H9 (cell line): ENCODE measurements around the gene CDC45. TPM values are rescaled to one million over a fixed set of nuclear protein-coding genes. Genes with fewer than 3 reads are reported as not detected.
A peak's percentile ranks its signal among the peaks of the same experiment; 100 is the strongest.

ENCODE experiments used
- DNase-seq: peaks from one replicate; pipeline ENCODE4 v3.0.0-alpha.2; 2017
- H2AFZ ChIP-seq: one replicate; pipeline ENCODE4 v1.6.1; 2013; ENCODE audit warnings: mild to moderate bottlenecking, low read length, control low read depth, moderate library complexity
- H2AK5ac ChIP-seq: 2 replicates; pipeline ENCODE4 v1.6.1; 2013; ENCODE audit warnings: low read length, control low read depth, mixed read lengths; ENCODE audit not compliant: insufficient read length
- H2BK120ac ChIP-seq: one replicate; pipeline ENCODE4 v1.6.1; 2013; ENCODE audit warnings: low read depth, mild to moderate bottlenecking, low read length, control low read depth, inconsistent platforms; ENCODE audit not compliant: poor library complexity, severe bottlenecking
- H2BK12ac ChIP-seq: 2 replicates; pipeline ENCODE4 v1.6.1; 2013; ENCODE audit warnings: low read length, control low read depth, mixed read lengths, low read depth; ENCODE audit not compliant: insufficient read length
- H2BK15ac ChIP-seq: 2 replicates; pipeline ENCODE4 v1.6.1; 2013; ENCODE audit warnings: low read depth, low read length, control low read depth
- H2BK20ac ChIP-seq: one replicate; pipeline ENCODE4 v1.6.1; 2013; ENCODE audit warnings: low read depth, mild to moderate bottlenecking, low read length, control low read depth, inconsistent platforms; ENCODE audit not compliant: poor library complexity, severe bottlenecking
- H2BK5ac ChIP-seq: 2 replicates; pipeline ENCODE4 v1.6.1; 2013; ENCODE audit warnings: low read length, control low read depth, mixed read lengths; ENCODE audit not compliant: insufficient read length
- H3K14ac ChIP-seq: 2 replicates; pipeline ENCODE4 v1.6.1; 2013; ENCODE audit warnings: low read length, control low read depth; ENCODE audit not compliant: insufficient read depth
- H3K18ac ChIP-seq: 2 replicates; pipeline ENCODE4 v1.6.1; 2013; ENCODE audit warnings: low read depth, mild to moderate bottlenecking, mixed read lengths, low read length, control low read depth; ENCODE audit not compliant: insufficient read length
- H3K23ac ChIP-seq: 2 replicates; pipeline ENCODE4 v1.6.1; 2013; ENCODE audit warnings: low read length, control low read depth, mixed read lengths, low read depth; ENCODE audit not compliant: insufficient read length
- H3K23me2 ChIP-seq: 2 replicates; pipeline ENCODE4 v1.6.1; 2013; ENCODE audit warnings: low read depth, mild to moderate bottlenecking, mixed read lengths, low read length, control low read depth; ENCODE audit not compliant: insufficient read length, poor library complexity, severe bottlenecking
- H3K27ac ChIP-seq: 2 replicates; pipeline ENCODE4 v1.5.1; 2013; ENCODE audit warnings: low read length, control low read depth, mixed read lengths, low read depth; ENCODE audit not compliant: insufficient read length
- H3K27me3 ChIP-seq: 2 replicates; pipeline ENCODE4 v1.6.1; 2013; ENCODE audit warnings: low read length, control low read depth, inconsistent platforms; ENCODE audit not compliant: insufficient read depth
- H3K4ac ChIP-seq: 2 replicates; pipeline ENCODE4 v1.6.1; 2013; ENCODE audit warnings: low read depth, mild to moderate bottlenecking, control low read depth, inconsistent platforms, low read length, moderate library complexity
- H3K4me1 ChIP-seq: 2 replicates; pipeline ENCODE4 v1.6.1; 2013; ENCODE audit warnings: low read length, control low read depth, inconsistent platforms; ENCODE audit not compliant: insufficient read depth
- H3K4me2 ChIP-seq: 2 replicates; pipeline ENCODE4 v1.6.1; 2013; ENCODE audit warnings: low read length, control low read depth, mixed read lengths; ENCODE audit not compliant: insufficient read length, insufficient read depth
- H3K56ac ChIP-seq: 2 replicates; pipeline ENCODE4 v1.6.1; 2013; ENCODE audit warnings: low read depth, mild to moderate bottlenecking, mixed read lengths, low read length, control low read depth; ENCODE audit not compliant: insufficient read length
- H3K79me1 ChIP-seq: 2 replicates; pipeline ENCODE4 v1.6.1; 2013; ENCODE audit warnings: low read depth, mild to moderate bottlenecking, moderate library complexity, low read length, control low read depth, inconsistent platforms; ENCODE audit not compliant: insufficient read depth, poor library complexity, severe bottlenecking
- H3K79me2 ChIP-seq: 2 replicates; pipeline ENCODE4 v1.6.1; 2013; ENCODE audit warnings: low read length, control low read depth, inconsistent platforms; ENCODE audit not compliant: insufficient read depth
- H3K9ac ChIP-seq: 2 replicates; pipeline ENCODE4 v1.6.1; 2013; ENCODE audit warnings: low read length, control low read depth, mixed read lengths; ENCODE audit not compliant: insufficient read length; ENCODE audit errors: extremely low read depth
- H3K9me3 ChIP-seq: one replicate; pipeline ENCODE4 v1.6.1; 2013; ENCODE audit warnings: low read depth, low read length, inconsistent platforms; ENCODE audit not compliant: control insufficient read depth
- H3T11ph ChIP-seq: one replicate; pipeline ENCODE4 v1.6.1; 2013; ENCODE audit warnings: mild to moderate bottlenecking, low read length, control low read depth, inconsistent platforms
- H4K20me1 ChIP-seq: one replicate; pipeline ENCODE4 v1.6.1; 2013; ENCODE audit not compliant: control insufficient read depth, insufficient read length, insufficient read depth
- H4K5ac ChIP-seq: 2 replicates; pipeline ENCODE4 v1.6.1; 2013; ENCODE audit warnings: low read depth, mild to moderate bottlenecking, mixed read lengths, low read length, control low read depth; ENCODE audit not compliant: insufficient read length
- H4K8ac ChIP-seq: replicated peaks from 2 replicates; pipeline ENCODE4 v1.6.1; 2013; ENCODE audit warnings: low read length, control low read depth, mixed read lengths, low read depth; ENCODE audit not compliant: insufficient read length
- H4K91ac ChIP-seq: 2 replicates; pipeline ENCODE4 v1.6.1; 2013; ENCODE audit warnings: low read depth, mild to moderate bottlenecking, moderate library complexity, mixed read lengths, low read length, control low read depth; ENCODE audit not compliant: insufficient read length
- H3K27ac Mint-ChIP-seq, 3 experiments: 2 replicates in 2 of 3; 3 replicates in 1 of 3; pipeline ENCODE4 v1.8.0; 2020 to 2021; ENCODE audit warnings: mixed read lengths in 3 of 3, mild to moderate bottlenecking in 1 of 3, moderate library complexity in 1 of 3
- H3K27me3 Mint-ChIP-seq: 2 replicates; pipeline ENCODE4 v1.8.0; 2021; ENCODE audit warnings: low read depth, mild to moderate bottlenecking, moderate library complexity, mixed read lengths
- H3K36me3 Mint-ChIP-seq, 3 experiments: 2 replicates in 2 of 3; 3 replicates in 1 of 3; pipeline ENCODE4 v1.8.0; 2020 to 2021; ENCODE audit warnings: low read depth in 3 of 3, mixed read lengths in 3 of 3; ENCODE audit not compliant: insufficient read depth in 1 of 3
- H3K4me1 Mint-ChIP-seq, 2 experiments: 2 replicates each; pipeline ENCODE4 v1.8.0; 2020; ENCODE audit warnings: mixed read lengths in 2 of 2
- H3K4me3 Mint-ChIP-seq, 2 experiments: 2 replicates in 1 of 2; 3 replicates in 1 of 2; pipeline ENCODE4 v1.8.0; 2020 to 2021; ENCODE audit warnings: mild to moderate bottlenecking in 2 of 2, mixed read lengths in 2 of 2, moderate library complexity in 1 of 2
- H3K9me3 Mint-ChIP-seq, 2 experiments: 2 replicates in 1 of 2; 3 replicates in 1 of 2; pipeline ENCODE4 v1.8.0; 2020; ENCODE audit warnings: mild to moderate bottlenecking in 2 of 2, mixed read lengths in 2 of 2, moderate library complexity in 1 of 2
- WGBS: extraction: QIAGEN DNeasy Blood & Tissue Kit; methylation state at CpG from one replicate; pipeline ENCODE4 v1.1.7; 2013; ENCODE audit warnings: missing lambda C conversion rate, low lambda C conversion rate, mixed read lengths; ENCODE audit not compliant: insufficient read length; ENCODE audit errors: extremely low coverage; 5-methylcytosine and 5-hydroxymethylcytosine counted together
- total RNA-seq: library from RNA; stranded (reverse); gene quantifications from 2 replicates; pipeline ENCODE4 v1.2.1, GENCODE V29; 2021
- TF ChIP-seq, protein P1 (sequence below): fragments of 200-600 bp; sonication (generic); conservative IDR thresholded peaks from 3 replicates; pipeline ENCODE4 v1.8.0; 2021; ENCODE audit warnings: antibody characterized with exemption, mild to moderate bottlenecking

Gene CDC45
- total RNA-seq, 1 experiment from 2014 or later = 35.7 TPM

DNA sequence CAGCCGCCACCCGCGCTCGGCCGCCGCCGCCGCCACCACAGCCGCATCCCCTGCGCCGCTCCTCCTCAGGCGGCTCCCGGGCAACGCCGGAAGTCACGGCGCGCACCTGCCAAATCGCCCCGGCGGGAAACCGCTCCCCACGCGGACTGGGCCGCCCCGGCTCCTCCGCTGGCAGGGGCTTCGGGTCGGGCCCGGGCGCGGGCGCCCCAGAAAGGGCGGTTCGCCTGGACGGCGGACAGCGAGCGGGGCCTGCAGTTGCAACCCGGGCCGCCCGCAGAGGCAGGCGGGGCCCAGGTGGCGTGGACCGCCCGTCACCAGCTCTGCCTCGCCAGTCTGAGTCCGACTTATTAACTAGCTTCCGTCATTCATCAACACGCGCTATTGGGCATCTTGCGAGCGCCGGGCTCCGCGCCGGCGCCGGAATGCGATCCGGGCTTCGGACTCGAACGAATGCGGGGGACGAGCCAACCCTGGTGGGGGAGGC lies 48.0 kb upstream of the CDC45 start, which contains the start of gene HIRA:
HIRA (minus strand) TSS at position 85 of the 484 bp plus-strand sequence. CDS start 257 bp downstream, outside the sequence.
- Mint-ChIP-seq H3K9me3 (no peaks in the 10 kb centered on the region), H3K27ac (peak within 1 kb of the TSS; percentile 89 to 96 (median 92); a peak in 5 of 7 replicates), H3K4me3 (peak within 1 kb of the TSS; percentile 88 to 92), H3K36me3 (peaks cover 2 to 20% (median 13%) of the 10 kb centered on the region in 3 experiments; a peak in 6 of 7 replicates), H3K4me1 (peaks cover 20 to 24% of the 10 kb centered on the region in 2 experiments), H3K27me3 (no peaks in the 10 kb centered on the region)
- Histone ChIP-seq H3K14ac (peak within 1 kb of the TSS; percentile 80), H4K8ac (no peak within 1 kb of the TSS), H3K27ac (no peak within 1 kb of the TSS), H3K4me2 (peak within 1 kb of the TSS; percentile 60), H2BK15ac (no peak within 1 kb of the TSS; the same call in 1 of the 2 replicates), H2BK12ac (no peak within 1 kb of the TSS), H4K91ac (no peak within 1 kb of the TSS), H3K4ac (no peak within 1 kb of the TSS), H3K23ac (no peak within 1 kb of the TSS), H3K79me2 (peaks cover 31% of the 10 kb centered on the region; the same call in 1 of the 2 replicates), H3K23me2 (peaks cover 7% of the 10 kb centered on the region), H3K56ac (no peak within 1 kb of the TSS), H3T11ph (no peak within 1 kb of the TSS), H3K4me1 (peaks cover 4% of the 10 kb centered on the region; the same call in 1 of the 2 replicates), H3K27me3 (no peaks in the 10 kb centered on the region), H3K9ac (peak within 1 kb of the TSS; percentile 59), H2BK20ac (no peak within 1 kb of the TSS), H3K79me1 (peaks cover 7% of the 10 kb centered on the region), H2AK5ac (no peak within 1 kb of the TSS), H4K5ac (no peak within 1 kb of the TSS), H4K20me1 (no peaks in the 10 kb centered on the region), H3K9me3 (no peaks in the 10 kb centered on the region), H2AFZ (no peak within 1 kb of the TSS), H2BK120ac (no peak within 1 kb of the TSS), H3K18ac (peak within 1 kb of the TSS; percentile 52), H2BK5ac (no peak within 1 kb of the TSS)
- TF ChIP-seq, protein P1, sequence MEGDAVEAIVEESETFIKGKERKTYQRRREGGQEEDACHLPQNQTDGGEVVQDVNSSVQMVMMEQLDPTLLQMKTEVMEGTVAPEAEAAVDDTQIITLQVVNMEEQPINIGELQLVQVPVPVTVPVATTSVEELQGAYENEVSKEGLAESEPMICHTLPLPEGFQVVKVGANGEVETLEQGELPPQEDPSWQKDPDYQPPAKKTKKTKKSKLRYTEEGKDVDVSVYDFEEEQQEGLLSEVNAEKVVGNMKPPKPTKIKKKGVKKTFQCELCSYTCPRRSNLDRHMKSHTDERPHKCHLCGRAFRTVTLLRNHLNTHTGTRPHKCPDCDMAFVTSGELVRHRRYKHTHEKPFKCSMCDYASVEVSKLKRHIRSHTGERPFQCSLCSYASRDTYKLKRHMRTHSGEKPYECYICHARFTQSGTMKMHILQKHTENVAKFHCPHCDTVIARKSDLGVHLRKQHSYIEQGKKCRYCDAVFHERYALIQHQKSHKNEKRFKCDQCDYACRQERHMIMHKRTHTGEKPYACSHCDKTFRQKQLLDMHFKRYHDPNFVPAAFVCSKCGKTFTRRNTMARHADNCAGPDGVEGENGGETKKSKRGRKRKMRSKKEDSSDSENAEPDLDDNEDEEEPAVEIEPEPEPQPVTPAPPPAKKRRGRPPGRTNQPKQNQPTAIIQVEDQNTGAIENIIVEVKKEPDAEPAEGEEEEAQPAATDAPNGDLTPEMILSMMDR = no peak
- peak; percentile 72 for DNase-seq
- WGBS = no CpG with 5 or more reads among the region's 66 CpGs
